Prostate gland (tissue), 2 donors: ENCODE measurements around the gene DGKB.

Experiments used
- CTCF ChIP-seq, 4 experiments: fragments of 200-600 bp in 2 of 4; fragments of 450-650 bp in 2 of 4; sonication (generic) in 2 of 4; IDR thresholded peaks; 1 replicate in 3 of 4; 2 replicates in 1 of 4; pipeline ENCODE4 v1.5.1; 2016 to 2019; ENCODE audit warnings: antibody characterized with exemption in 4 of 4, mild to moderate bottlenecking in 2 of 4, moderate library complexity in 2 of 4
- POLR2AphosphoS5 ChIP-seq: sonication (generic); formaldehyde crosslinking; IDR thresholded peaks from one replicate; pipeline ENCODE4 v1.6.1; 2017; ENCODE audit warnings: antibody characterized with exemption

GRCh38 chr7:14324767-14325166 is 577.8 kb downstream of the DGKB start:
- TF ChIP-seq CTCF (IDR thresholded peaks at IDR 0.05) (no peak), POLR2AphosphoS5 (no peak)
